HL-60 (cell line): ENCODE results near the gene ATP6AP1.

Experiments used
- CTCF ChIP-seq: IDR thresholded peaks from one replicate; pipeline ENCODE4 v1.5.1; 2011; ENCODE audit warnings: low read length, control low read depth, inconsistent platforms; ENCODE audit not compliant: insufficient read depth
- GABPA ChIP-seq: IDR thresholded peaks from 2 replicates; pipeline ENCODE4 v1.6.1; 2012; ENCODE audit warnings: low read depth
- POLR2AphosphoS5 ChIP-seq: IDR thresholded peaks from 2 replicates; pipeline ENCODE4 v1.6.1; 2012; ENCODE audit warnings: low read depth

GRCh38 chrX:154436983-154437752 is 8.7 kb downstream of the ATP6AP1 start, which contains the start of gene GDI1:
- TF ChIP-seq CTCF (no peak), POLR2AphosphoS5 (no peak), GABPA (no peak)
